GM23248 (cell line): Measurements from ENCODE around the gene UTS2R.

ENCODE experiments used
- EZH2 ChIP-seq: fragments of 200-600 bp; sonication (generic); IDR thresholded peaks from 2 replicates; pipeline ENCODE4 v1.6.1; 2018; ENCODE audit warnings: antibody characterized with exemption, mild to moderate bottlenecking; ENCODE audit not compliant: insufficient read depth, poor library complexity, severe bottlenecking
- EZH2phosphoT487 ChIP-seq: fragments of 200-600 bp; sonication (generic); IDR thresholded peaks from 2 replicates; pipeline ENCODE4 v1.6.1; 2018; ENCODE audit warnings: antibody characterized with exemption, moderate library complexity, mild to moderate bottlenecking, low read depth; ENCODE audit not compliant: insufficient read depth

GRCh38 chr17:82343560-82343959, 28.0 kb upstream of the UTS2R start:
- no peak for TF ChIP-seq EZH2
- TF ChIP-seq EZH2phosphoT487: no peak
